Astrocyte (in vitro differentiated cells and primary cell): Measurements from ENCODE around the gene GPR137. TPM values are rescaled to one million over a fixed set of nuclear protein-coding genes. Genes with fewer than 3 reads are reported as not detected.

Experiments used
- DNase-seq: peaks from one replicate; pipeline ENCODE4 v3.0.0-alpha.2; 2010; ENCODE audit warnings: low read depth
- FAIRE-seq: peaks from 2 replicates; lab custom pipeline; 2011; peaks lifted over from hg19 to GRCh38; lab: Jason Lieb, UNC
- H2AFZ ChIP-seq: 2 replicates; pipeline ENCODE4 v1.6.0; 2012; ENCODE audit warnings: low read depth, low read length, inconsistent platforms
- H3K27ac ChIP-seq: 2 replicates; pipeline ENCODE4 v1.5.1; 2011; ENCODE audit warnings: low read depth, low read length, inconsistent platforms
- H3K27me3 ChIP-seq: 2 replicates; pipeline ENCODE4 v1.6.0; 2011; ENCODE audit warnings: low read length, inconsistent platforms; ENCODE audit not compliant: insufficient read depth
- H3K36me3 ChIP-seq: 2 replicates; pipeline ENCODE4 v1.5.1; 2011; ENCODE audit warnings: low read length, inconsistent platforms; ENCODE audit not compliant: insufficient read depth
- H3K4me1 ChIP-seq: 2 replicates; pipeline ENCODE4 v1.5.1; 2011; ENCODE audit warnings: low read length, inconsistent platforms; ENCODE audit not compliant: insufficient read depth
- H3K4me2 ChIP-seq: 2 replicates; pipeline ENCODE4 v1.6.0; 2012; ENCODE audit warnings: low read length, inconsistent platforms
- H3K4me3 ChIP-seq: 2 replicates; pipeline ENCODE4 v1.5.1; 2011; ENCODE audit warnings: low read depth, mild to moderate bottlenecking, low read length, inconsistent platforms; ENCODE audit not compliant: insufficient read depth
- H3K79me2 ChIP-seq: 2 replicates; pipeline ENCODE4 v1.6.0; 2012; ENCODE audit warnings: mild to moderate bottlenecking, low read length, inconsistent platforms; ENCODE audit not compliant: insufficient read depth
- H3K9ac ChIP-seq: 2 replicates; pipeline ENCODE4 v1.6.0; 2012; ENCODE audit warnings: mild to moderate bottlenecking, low read length, inconsistent platforms
- H3K9me3 ChIP-seq: 2 replicates; pipeline ENCODE4 v1.5.1; 2012; ENCODE audit warnings: low read depth, mild to moderate bottlenecking, low read length, inconsistent platforms; ENCODE audit not compliant: insufficient read depth
- H4K20me1 ChIP-seq: 2 replicates; pipeline ENCODE4 v1.6.0; 2012; ENCODE audit warnings: low read length, inconsistent platforms; ENCODE audit not compliant: insufficient read depth
- H3K27ac Mint-ChIP-seq: one replicate; pipeline ENCODE4 v1.8.0; 2021; ENCODE audit warnings: mild to moderate bottlenecking, mixed read lengths; ENCODE audit not compliant: unreplicated experiment
- H3K27me3 Mint-ChIP-seq: one replicate; pipeline ENCODE4 v1.8.0; 2021; ENCODE audit warnings: low read depth, mixed read lengths; ENCODE audit not compliant: unreplicated experiment
- H3K36me3 Mint-ChIP-seq: one replicate; pipeline ENCODE4 v1.8.0; 2021; ENCODE audit warnings: low read depth, mixed read lengths; ENCODE audit not compliant: unreplicated experiment
- H3K4me1 Mint-ChIP-seq: one replicate; pipeline ENCODE4 v1.8.0; 2021; ENCODE audit warnings: low read depth, mixed read lengths; ENCODE audit not compliant: unreplicated experiment
- H3K4me3 Mint-ChIP-seq: one replicate; pipeline ENCODE4 v1.8.0; 2021; ENCODE audit warnings: mild to moderate bottlenecking, moderate library complexity, mixed read lengths; ENCODE audit not compliant: unreplicated experiment
- H3K9me3 Mint-ChIP-seq: one replicate; pipeline ENCODE4 v1.8.0; 2021; ENCODE audit warnings: mild to moderate bottlenecking, mixed read lengths; ENCODE audit not compliant: unreplicated experiment
- CTCF ChIP-seq: IDR thresholded peaks from 2 replicates; pipeline ENCODE4 v1.5.1; 2011; ENCODE audit warnings: low read depth, mild to moderate bottlenecking, inconsistent platforms, low read length, moderate library complexity; ENCODE audit not compliant: insufficient read depth
- EZH2 ChIP-seq: IDR thresholded peaks from 2 replicates; pipeline ENCODE4 v1.6.1; 2012; ENCODE audit warnings: mild to moderate bottlenecking, low read length, inconsistent platforms; ENCODE audit not compliant: insufficient read depth
- total RNA-seq: library from RNA; stranded (reverse); gene quantifications from 2 replicates; pipeline ENCODE4 v1.2.1, GENCODE V29; 2021

GPR137 gene
- total RNA-seq, 1 donor from 2014 or later: 46.8 TPM

GRCh38 chr11:64338716-64339115 lies 53.1 kb downstream of the GPR137 start:
- DNase-seq (no peak), FAIRE-seq (no peak)
- no peaks in the 10 kb centered on the region for H3K36me3 ChIP-seq
- H3K4me2 ChIP-seq: no peak overlapping the region
- H3K27me3 ChIP-seq: no peaks in the 10 kb centered on the region
- Mint-ChIP-seq H3K4me1 (peaks cover 6% of the 10 kb centered on the region), H3K36me3 (no peaks in the 10 kb centered on the region), H3K9me3 (no peaks in the 10 kb centered on the region), H3K4me3 (no peak overlapping the region), H3K27me3 (peaks cover 12% of the 10 kb centered on the region), H3K27ac (no peak overlapping the region)
- no peak overlapping the region for H3K4me3 ChIP-seq
- no peak overlapping the region for H2AFZ ChIP-seq
- no peak overlapping the region for H3K27ac ChIP-seq
- H3K9me3 ChIP-seq: no peaks in the 10 kb centered on the region
- H4K20me1 ChIP-seq: no peaks in the 10 kb centered on the region
- H3K4me1 ChIP-seq: peaks cover 12% of the 10 kb centered on the region
- no peaks in the 10 kb centered on the region for H3K79me2 ChIP-seq
- TF ChIP-seq CTCF (no peak), EZH2 (no peak)
- H3K9ac ChIP-seq: no peak overlapping the region

Other genes with a start within 250 kb of the GPR137 start
- gene FLRT1, start 249.9 kb upstream of the GPR137 start, total RNA-seq: 0.20 and 0.41 TPM in 2 replicates
- 3.4 and 5.1 TPM in 2 replicates for gene MACROD1, start 119.7 kb upstream of the GPR137 start, total RNA-seq
- 179 and 200 TPM in 2 replicates for gene STIP1, start 99.7 kb upstream of the GPR137 start, total RNA-seq
- 1.3 and 1.6 TPM in 2 replicates for gene FERMT3, start 79.1 kb upstream of the GPR137 start, total RNA-seq
- gene TRPT1, start 59.7 kb upstream of the GPR137 start, total RNA-seq: 28.8 and 29.4 TPM in 2 replicates
- 40.2 and 40.7 TPM in 2 replicates for gene NUDT22, start 59.6 kb upstream of the GPR137 start, total RNA-seq
- gene DNAJC4, start 55.3 kb upstream of the GPR137 start, total RNA-seq: 23.8 and 25.7 TPM in 2 replicates
- gene VEGFB, start 51.3 kb upstream of the GPR137 start, total RNA-seq: 30.4 and 36.8 TPM in 2 replicates
- 41.5 and 45.6 TPM in 2 replicates for gene FKBP2, start 44.8 kb upstream of the GPR137 start, total RNA-seq
- 338 and 370 TPM in 2 replicates for gene PPP1R14B, start 38.9 kb upstream of the GPR137 start, total RNA-seq
- gene PLCB3, start 34.3 kb upstream of the GPR137 start, total RNA-seq: 48.7 and 50.9 TPM in 2 replicates
- gene BAD, start 1.2 kb upstream of the GPR137 start, total RNA-seq: 43.6 and 46.6 TPM in 2 replicates
- 0.52 TPM in 1 of 2 replicates, not detected in the other for gene KCNK4, start 5.5 kb downstream of the GPR137 start, total RNA-seq
- not detected in 2 replicates for gene CATSPERZ, start 14.5 kb downstream of the GPR137 start, total RNA-seq
- 25.0 and 26.3 TPM in 2 replicates for gene ESRRA, start 19.7 kb downstream of the GPR137 start, total RNA-seq
- gene TRMT112, start 31.7 kb downstream of the GPR137 start, total RNA-seq: 130 and 146 TPM in 2 replicates
- 243 and 263 TPM in 2 replicates for gene PRDX5, start 32.3 kb downstream of the GPR137 start, total RNA-seq
- gene CCDC88B, start 54.4 kb downstream of the GPR137 start, total RNA-seq: 1.2 and 1.6 TPM in 2 replicates
- 30.7 and 36.2 TPM in 2 replicates for gene RPS6KA4, start 73.3 kb downstream of the GPR137 start, total RNA-seq